Mesodermal cell (in vitro differentiated cells): ENCODE results near the gene INHBC.
A peak's percentile ranks its signal among the peaks of the same experiment; 100 is the strongest.
"Not testable (repeated sequence)": the region's sequence is repeated elsewhere in the genome, so short reads cannot be mapped to it uniquely, and the experiment has no call there.

Source experiments
- H3K27ac ChIP-seq: 2 replicates; pipeline ENCODE4 v1.7.0; 2013; ENCODE audit warnings: mild to moderate bottlenecking, low read depth, low read length, moderate library complexity; ENCODE audit not compliant: severe bottlenecking
- H3K36me3 ChIP-seq: 2 replicates; pipeline ENCODE4 v1.7.1; 2013; ENCODE audit warnings: mild to moderate bottlenecking, low read length, moderate library complexity; ENCODE audit not compliant: control insufficient read depth, insufficient read depth
- H3K4me1 ChIP-seq: one replicate; pipeline ENCODE4 v1.7.1; 2013; ENCODE audit warnings: mild to moderate bottlenecking, low read length; ENCODE audit not compliant: insufficient read depth, control insufficient read depth, poor library complexity, severe bottlenecking
- H3K4me3 ChIP-seq: 2 replicates; pipeline ENCODE4 v1.7.0; 2013; ENCODE audit warnings: low read length, control low read depth, mild to moderate bottlenecking; ENCODE audit not compliant: insufficient read depth, poor library complexity, severe bottlenecking; ENCODE audit errors: extremely low read depth
- H3K9me3 ChIP-seq: 2 replicates; pipeline ENCODE4 v1.7.1; 2013; ENCODE audit warnings: mild to moderate bottlenecking, low read length, moderate library complexity; ENCODE audit not compliant: control insufficient read depth
- WGBS, 2 experiments: methylation state at CpG; one replicate each; pipeline ENCODE4 v1.1.5; 2013; ENCODE audit warnings: missing lambda C conversion rate in 2 of 2; ENCODE audit not compliant: insufficient coverage in 2 of 2; 5-methylcytosine and 5-hydroxymethylcytosine counted together

The INHBC gene

DNA sequence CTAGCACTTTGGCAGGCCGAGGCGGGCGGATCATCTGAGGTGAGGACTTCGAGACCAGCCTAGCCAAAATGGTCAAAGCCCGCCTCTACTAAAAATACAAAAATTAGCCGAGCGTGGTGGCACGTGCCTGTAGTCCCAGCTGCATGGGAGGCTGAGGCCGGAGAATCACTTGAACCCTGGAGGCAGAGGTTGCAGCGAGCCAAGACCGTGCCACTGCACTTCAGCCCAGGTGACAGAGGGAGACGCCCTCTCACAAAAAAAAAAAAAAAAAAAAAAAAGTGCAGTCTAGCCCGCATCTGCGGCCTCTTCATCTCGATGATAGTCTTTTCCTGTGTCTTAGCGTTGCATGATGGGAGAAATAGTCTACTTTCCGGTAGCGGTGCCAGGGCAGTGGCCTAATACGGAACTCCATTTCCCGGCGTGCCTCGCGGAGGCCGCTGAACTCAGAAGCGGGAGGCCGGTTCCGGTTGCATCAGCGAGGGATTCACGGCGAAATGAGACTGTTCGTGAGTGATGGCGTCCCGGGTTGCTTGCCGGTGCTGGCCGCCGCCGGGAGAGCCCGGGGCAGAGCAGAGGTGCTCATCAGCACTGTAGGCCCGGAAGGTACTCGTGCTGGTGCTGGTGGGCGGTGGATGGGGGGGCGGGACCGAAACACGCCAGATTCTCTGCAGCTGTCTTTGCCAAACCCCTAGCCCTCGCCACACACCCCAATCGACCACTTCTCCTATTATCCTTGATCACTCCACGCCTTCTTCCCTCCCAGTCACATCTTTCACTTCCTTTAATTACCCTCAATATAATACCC is 53.2 kb downstream of the INHBC start, which contains the start of gene MARS1:
MARS1 (plus strand) TSS at position 472 of the 805 bp plus-strand sequence; CDS start at position 495, 23 bp downstream.
- 14 to 15% methylated on average over 38 to 46 of the region's 47 CpGs for WGBS, 2 experiments
- peak within 1 kb of the TSS; percentile 96 for H3K4me3 ChIP-seq
- no peaks in the 10 kb centered on the region for H3K9me3 ChIP-seq
- peaks cover 11% of the 10 kb centered on the region for H3K4me1 ChIP-seq
- peaks cover 38% of the 10 kb centered on the region for H3K36me3 ChIP-seq
- H3K27ac ChIP-seq, result peak within 1 kb of the TSS; percentile 92

DNA sequence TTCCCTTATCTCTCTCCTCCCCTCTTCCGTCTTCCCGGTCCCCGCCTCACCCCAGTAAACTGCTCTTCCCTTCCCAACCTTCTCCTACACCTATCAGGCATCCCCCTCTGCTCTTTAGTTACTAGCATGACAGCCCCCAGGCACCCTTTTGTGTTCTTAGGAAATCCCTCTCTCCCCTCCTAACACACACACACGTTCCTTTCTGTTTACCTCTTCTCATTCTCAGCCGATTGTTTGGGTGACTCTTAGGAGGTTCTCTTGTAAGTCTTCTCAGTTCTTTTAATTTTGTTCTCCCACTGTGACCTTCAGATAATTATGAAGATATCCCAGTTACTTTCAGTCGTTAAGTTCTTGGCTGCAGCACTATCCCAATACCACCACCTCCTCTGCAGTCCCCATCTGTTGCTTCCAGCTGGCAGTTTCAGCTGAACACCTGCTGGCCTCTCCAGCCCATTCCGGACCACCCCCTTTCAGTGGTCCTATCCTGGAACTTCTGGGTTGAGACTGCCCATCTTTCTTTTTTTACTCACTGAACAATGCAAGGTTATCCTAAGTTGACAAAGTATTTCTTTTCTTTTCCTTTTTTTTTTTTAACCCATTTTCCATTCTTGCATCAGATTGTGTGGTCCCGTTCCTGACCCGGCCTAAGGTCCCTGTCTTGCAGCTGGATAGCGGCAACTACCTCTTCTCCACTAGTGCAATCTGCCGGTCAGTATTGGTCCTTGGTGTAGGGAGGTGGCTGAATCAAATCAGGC is 54.0 kb downstream of the INHBC start:
- Histone ChIP-seq H3K4me1 (peaks cover 5% of the 10 kb centered on the region), H3K27ac (peak overlapping the region; percentile 92), H3K4me3 (peak overlapping the region; percentile 96), H3K36me3 (peaks cover 41% of the 10 kb centered on the region), H3K9me3 (no peaks in the 10 kb centered on the region)
- WGBS, 2 experiments, result 4 to 24% methylated on average over 5 to 7 of the region's 11 CpGs

DNA sequence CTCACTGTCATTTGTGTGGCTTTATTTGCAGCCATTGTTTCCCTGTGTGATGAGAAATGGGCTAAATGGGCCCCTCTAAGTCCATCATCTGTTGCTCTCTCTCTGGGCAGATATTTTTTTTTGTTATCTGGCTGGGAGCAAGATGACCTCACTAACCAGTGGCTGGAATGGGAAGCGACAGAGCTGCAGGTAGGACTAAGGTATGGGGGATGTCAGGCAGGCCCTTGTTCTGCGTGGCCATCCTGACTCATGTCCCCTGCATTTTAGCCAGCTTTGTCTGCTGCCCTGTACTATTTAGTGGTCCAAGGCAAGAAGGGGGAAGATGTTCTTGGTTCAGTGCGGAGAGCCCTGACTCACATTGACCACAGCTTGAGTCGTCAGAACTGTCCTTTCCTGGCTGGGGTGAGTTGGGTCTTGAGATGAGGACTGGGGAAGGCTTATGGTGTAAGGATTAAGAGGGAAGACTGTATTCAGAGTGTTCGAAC is 54.6 kb downstream of the INHBC start:
- whole genome bisulfite sequencing, 2 experiments, result 83 to 89% methylated on average over 1 to 4 of the region's 5 CpGs
- peaks cover 5% of the 10 kb centered on the region for H3K4me1 ChIP-seq
- H3K36me3 ChIP-seq, result peaks cover 45% of the 10 kb centered on the region
- no peak overlapping the region for H3K27ac ChIP-seq
- no peaks in the 10 kb centered on the region for H3K9me3 ChIP-seq
- H3K4me3 ChIP-seq, result peak overlapping the region; percentile 96

DNA sequence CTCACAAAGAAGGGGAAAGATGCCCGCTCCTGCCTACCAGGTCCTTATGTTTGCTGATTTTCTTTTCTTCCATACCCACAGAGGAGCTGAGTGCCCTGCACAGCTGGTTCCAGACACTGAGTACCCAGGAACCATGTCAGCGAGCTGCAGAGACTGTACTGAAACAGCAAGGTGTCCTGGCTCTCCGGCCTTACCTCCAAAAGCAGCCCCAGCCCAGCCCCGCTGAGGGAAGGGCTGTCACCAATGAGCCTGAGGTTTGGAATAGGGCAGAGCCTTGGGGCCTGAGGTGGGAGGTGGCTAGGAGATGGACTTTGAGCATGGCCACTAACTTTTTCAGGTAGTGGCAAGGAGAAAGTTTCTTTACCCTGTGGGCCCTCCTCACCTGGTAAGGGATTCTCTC is 55.5 kb downstream of the INHBC start:
- no peak overlapping the region for H3K4me3 ChIP-seq
- no peaks in the 10 kb centered on the region for H3K9me3 ChIP-seq
- no peak overlapping the region for H3K27ac ChIP-seq
- H3K4me1 ChIP-seq, result peaks cover 5% of the 10 kb centered on the region
- peaks cover 49% of the 10 kb centered on the region for H3K36me3 ChIP-seq
- WGBS, 2 experiments, result 89 to 95% methylated on average over 3 of the region's 4 CpGs

DNA sequence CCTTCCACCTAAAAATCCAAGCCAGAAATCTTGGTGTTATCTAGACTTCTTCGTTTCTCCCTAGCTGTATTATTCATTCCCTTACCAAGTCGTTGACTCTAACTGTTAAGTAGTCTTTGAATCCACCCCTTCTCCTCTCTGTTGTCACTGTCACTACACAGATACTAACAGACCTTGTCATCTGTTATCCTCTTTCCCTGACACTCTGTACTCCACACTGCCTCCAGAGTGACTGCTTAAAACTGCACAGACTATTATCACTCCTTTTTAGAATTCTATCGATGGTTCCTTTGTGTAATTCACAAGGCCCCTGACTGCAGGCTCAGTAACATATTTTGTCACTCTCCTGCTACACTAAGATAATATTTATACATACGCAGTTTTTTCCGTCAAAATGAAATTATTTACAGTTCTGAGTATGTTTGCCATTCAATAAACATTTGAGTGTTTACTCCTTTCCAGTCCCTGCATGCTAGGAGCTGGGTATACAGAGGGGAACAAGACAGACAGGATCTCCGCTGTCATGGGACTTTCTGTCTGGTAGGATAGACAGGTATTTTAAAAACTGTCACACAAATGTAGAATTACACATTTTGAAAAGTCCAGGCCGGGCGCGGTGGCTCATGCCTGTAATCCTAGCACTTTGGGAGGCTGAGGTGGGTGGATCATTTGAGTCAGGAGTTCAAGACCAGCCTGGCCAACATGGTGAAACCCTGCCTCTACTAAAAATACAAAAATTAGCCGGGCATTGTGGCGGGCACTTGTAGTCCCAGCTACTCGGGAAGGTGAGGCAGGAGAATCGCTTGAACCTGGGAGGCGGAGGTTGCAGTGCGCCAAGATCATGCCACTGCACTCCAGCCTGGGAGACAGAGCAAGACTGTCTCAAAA is 57.1 kb downstream of the INHBC start:
- Histone ChIP-seq H3K36me3 (peaks cover 60% of the 10 kb centered on the region), H3K4me1 (peaks cover 5% of the 10 kb centered on the region), H3K4me3 (no peak overlapping the region), H3K27ac (no peak overlapping the region), H3K9me3 (no peaks in the 10 kb centered on the region)
- 93 to 95% methylated on average over 5 to 12 of the region's 15 CpGs for WGBS, 2 experiments

DNA sequence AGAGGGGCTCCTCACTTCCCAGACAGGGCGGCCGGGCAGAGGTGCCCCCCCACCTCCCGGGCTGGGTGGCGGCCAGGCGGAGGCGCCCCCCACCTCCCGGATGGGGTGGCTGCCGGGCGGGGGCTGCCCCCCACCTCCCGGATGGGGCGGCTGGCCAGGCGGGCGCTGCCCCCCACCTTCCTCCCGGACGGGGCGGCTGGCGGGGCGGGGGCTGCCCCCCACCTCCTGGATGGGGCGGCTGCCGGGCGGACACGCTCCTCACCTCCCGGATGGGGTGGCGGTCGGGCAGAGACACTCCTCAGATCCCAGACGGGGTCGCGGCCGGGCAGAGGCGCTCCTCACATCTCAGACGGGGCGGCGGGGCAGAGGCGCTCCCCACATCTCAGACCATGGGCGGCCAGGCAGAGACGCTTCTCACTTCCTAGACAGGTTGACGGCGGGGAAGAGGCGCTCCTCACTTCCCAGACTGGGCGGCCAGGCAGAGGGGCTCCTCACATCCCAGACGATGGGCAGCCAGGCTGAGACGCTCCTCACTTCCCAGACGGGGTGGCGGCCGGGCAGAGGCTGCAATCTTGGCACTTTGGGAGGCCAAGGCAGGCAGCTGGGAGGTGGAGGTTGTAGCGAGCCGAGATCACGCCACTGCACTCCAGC is 60.6 kb downstream of the INHBC start:
- not testable (repeated sequence) for H3K4me3 ChIP-seq, H3K27ac ChIP-seq, H3K9me3 ChIP-seq, H3K4me1 ChIP-seq
- H3K36me3 ChIP-seq, result peaks cover 76% of the 10 kb centered on the region
- WGBS, 2 experiments, result 90% methylated on average over 17 to 27 of the region's 48 CpGs

DNA sequence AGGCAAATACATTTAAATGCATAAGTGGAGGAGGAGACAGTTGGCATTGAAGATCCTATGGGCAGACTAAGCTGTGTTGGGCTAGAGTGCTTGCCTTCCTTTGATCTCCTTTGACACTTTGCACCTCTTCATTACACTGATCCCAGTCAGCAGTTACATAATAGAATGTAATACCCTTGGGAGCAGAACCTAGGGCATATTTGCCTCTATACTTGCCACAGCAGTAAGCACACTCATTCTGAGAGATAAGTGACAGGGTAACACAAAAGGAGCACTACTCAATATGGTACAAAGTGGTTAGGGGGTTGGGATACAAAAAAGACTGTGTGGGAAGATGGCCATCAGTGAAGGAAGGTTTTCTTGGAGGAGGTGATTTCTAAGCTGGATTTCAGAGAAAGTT is 62.2 kb downstream of the INHBC start:
- Histone ChIP-seq H3K36me3 (peaks cover 76% of the 10 kb centered on the region), H3K4me1 (no peaks in the 10 kb centered on the region), H3K27ac (no peak overlapping the region), H3K9me3 (no peaks in the 10 kb centered on the region), H3K4me3 (no peak overlapping the region)

DNA sequence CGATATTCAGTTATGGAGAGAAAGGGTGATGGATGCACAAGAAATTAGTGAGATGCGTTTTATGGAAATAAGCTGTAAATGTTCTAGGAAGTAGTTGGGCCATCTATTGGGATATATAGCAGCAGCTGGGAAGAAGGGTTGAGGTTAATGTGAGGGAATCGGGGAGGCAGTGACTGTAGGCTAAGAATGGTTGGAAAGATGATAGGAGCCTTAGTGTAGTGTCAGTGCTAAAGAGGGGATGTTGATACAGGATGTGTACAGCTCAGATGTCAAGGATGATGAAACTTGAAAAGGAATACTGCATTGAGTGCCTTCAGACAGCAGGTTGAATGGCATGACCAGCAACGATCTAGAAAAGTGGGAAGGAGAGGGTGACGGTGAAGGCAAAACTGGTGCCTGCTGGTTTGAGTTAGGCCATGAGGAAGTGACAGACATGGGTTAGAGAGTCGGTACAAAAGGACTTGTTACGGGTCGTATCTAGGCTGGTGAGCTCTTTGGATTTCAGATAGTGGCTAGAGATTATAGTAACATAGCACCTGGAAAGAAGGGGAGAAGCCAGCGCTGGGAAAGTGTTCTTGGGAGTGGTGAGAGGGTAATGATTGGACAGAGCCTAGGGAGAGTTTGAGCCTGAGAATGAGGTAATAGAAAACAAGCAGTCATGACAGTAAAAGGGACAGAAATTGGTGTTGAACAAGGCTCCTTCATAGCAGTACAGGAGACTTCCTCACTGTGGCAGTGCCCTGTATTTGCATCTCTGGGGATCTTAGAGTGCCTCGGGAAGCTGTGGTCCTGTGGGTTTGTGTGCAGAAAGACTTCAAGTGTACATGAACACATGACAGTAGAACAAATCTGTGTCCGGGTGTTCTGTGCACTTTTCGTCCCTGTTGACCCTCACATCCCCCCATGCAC is 62.9 kb downstream of the INHBC start:
- no peak overlapping the region for H3K4me3 ChIP-seq
- H3K9me3 ChIP-seq, result no peaks in the 10 kb centered on the region
- peaks cover 79% of the 10 kb centered on the region for H3K36me3 ChIP-seq
- H3K4me1 ChIP-seq, result no peaks in the 10 kb centered on the region
- H3K27ac ChIP-seq, result no peak overlapping the region
- 96 to 97% methylated on average over 12 of the region's 12 CpGs for WGBS, 2 experiments

DNA sequence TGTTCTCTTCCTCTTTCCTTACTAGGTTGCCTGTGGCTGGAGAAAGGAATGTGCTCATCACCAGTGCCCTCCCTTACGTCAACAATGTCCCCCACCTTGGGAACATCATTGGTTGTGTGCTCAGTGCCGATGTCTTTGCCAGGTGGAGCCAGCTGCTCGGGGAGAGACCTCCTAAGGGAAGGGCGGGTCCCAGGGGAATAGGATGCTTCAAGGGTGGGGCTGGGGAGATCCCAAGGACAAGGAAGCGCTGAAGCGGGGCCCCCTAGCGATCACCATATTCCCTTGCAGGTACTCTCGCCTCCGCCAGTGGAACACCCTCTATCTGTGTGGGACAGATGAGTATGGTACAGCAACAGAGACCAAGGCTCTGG is 63.5 kb downstream of the INHBC start:
- H3K27ac ChIP-seq, result no peak overlapping the region
- H3K4me3 ChIP-seq, result no peak overlapping the region
- H3K4me1 ChIP-seq, result no peaks in the 10 kb centered on the region
- no peaks in the 10 kb centered on the region for H3K9me3 ChIP-seq
- H3K36me3 ChIP-seq, result peaks cover 79% of the 10 kb centered on the region
- WGBS, 2 experiments, result 93 to 100% methylated on average over 3 to 6 of the region's 9 CpGs
